Measurements from ENCODE around the gene SLC22A23. TPM values are rescaled to one million over a fixed set of nuclear protein-coding genes. Genes with fewer than 3 reads are reported as not detected.

SLC22A23 gene
- total RNA-seq, 2 experiments from 2014 or later: 1.3 TPM

DNA sequence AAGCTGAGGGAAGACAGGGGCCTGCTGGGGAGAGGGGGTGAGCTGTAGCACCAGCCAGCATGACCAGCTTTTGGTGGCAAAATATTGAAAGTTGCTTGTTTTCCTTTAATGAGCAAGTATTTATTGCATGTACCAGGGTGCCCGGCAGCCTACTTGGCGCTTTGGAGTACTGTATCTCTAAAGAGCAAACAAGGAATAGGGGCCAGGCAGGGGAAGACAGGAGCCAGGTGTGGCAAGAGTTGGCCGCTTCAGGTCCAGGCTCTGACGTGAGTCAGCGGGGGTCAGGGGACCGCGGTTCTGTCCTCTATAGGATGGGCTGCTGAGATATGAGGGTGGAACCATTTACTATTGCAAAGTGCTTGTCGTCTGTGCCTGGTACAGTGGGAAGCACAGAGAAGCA lies 135.0 kb downstream of the SLC22A23 start:
- Mint-ChIP-seq H3K4me1 (peaks cover 19% of the 10 kb centered on the region), H3K36me3 (ENCODE audit: low read depth) (no peaks in the 10 kb centered on the region), H3K27me3 (peaks cover 20% of the 10 kb centered on the region)

DNA sequence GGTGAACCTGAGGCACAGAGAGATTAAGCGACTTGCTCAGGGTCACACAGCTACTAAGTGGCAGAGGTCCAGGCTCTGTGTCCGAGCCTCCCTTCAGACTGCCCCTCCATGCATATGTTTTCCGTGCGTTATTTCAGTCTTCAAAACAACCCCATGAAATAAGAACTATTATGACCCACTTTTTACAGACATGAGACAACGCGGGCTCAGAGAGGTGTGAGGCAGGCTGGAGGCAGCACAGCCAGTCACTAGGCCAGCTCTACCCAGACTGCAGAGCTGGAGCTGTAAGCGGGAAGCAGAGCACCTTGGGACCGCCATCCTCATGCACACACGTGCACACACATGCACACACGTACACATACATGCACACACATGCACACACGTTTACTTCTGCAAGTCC lies 135.8 kb downstream of the SLC22A23 start:
- H3K9me3 Mint-ChIP-seq: no peaks in the 10 kb centered on the region
- CTCF ChIA-PET: interaction anchor here (1.3 kb wide), 1 partner anchor 10 kb away, joined by 4 read pairs; no protein-coding TSS in a partner anchor
- H3K27me3 Mint-ChIP-seq: peaks cover 19% of the 10 kb centered on the region
- no peak overlapping the region for H3K4me3 Mint-ChIP-seq
- H3K27ac Mint-ChIP-seq: no peak overlapping the region
- no peak for DNase-seq
- POLR2A ChIA-PET: no interaction called here
- H3K4me1 Mint-ChIP-seq: peaks cover 19% of the 10 kb centered on the region
- no peaks in the 10 kb centered on the region for H3K36me3 Mint-ChIP-seq (ENCODE audit: low read depth)

More for the DNA sequence above, 135.0 kb downstream of the SLC22A23 start:
- ChIA-PET POLR2A (no interaction called here), CTCF (interaction anchor here (1.3 to 1.8 kb wide), 2 partner anchors 9 to 17 kb away, joined by 4 to 10 read pairs; no protein-coding TSS in a partner anchor)
- DNase-seq: no peak
- Mint-ChIP-seq H3K27ac (no peak overlapping the region), H3K4me3 (no peak overlapping the region), H3K9me3 (no peaks in the 10 kb centered on the region)

DNA sequence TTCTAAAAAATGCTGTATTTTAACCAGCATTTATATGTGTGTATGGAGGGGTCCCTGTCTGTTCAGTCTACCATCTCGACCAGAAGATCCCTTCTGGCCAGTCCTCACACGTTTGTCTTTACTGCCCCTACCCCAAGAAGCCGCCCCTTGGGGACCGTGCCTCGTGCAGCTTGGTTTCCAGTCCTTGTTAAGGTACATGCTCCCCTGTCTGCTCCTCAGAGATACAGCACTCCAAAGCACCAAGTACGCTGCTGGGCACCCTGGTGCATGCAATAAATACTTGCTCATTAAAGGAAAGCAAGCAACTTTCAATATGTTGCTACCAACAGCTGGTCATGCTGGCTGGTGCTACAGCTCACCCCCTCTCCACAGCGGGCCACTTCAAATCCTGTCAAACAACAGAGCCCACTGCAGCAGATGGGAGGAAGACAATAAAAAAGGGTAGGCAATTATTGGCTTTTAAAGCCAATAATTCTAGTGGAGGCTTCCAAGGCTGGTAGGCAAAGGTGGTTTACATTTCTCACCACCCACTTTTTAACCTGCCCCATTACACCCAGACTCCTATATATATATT lies 136.5 kb downstream of the SLC22A23 start:
- Mint-ChIP-seq H3K4me3 (no peak overlapping the region), H3K27me3 (peaks cover 17% of the 10 kb centered on the region), H3K27ac (no peak overlapping the region), H3K4me1 (peaks cover 19% of the 10 kb centered on the region), H3K9me3 (no peaks in the 10 kb centered on the region), H3K36me3 (ENCODE audit: low read depth) (no peaks in the 10 kb centered on the region)
- ChIA-PET CTCF (no interaction called here), POLR2A (no interaction called here)
- DNase-seq: no peak

DNA sequence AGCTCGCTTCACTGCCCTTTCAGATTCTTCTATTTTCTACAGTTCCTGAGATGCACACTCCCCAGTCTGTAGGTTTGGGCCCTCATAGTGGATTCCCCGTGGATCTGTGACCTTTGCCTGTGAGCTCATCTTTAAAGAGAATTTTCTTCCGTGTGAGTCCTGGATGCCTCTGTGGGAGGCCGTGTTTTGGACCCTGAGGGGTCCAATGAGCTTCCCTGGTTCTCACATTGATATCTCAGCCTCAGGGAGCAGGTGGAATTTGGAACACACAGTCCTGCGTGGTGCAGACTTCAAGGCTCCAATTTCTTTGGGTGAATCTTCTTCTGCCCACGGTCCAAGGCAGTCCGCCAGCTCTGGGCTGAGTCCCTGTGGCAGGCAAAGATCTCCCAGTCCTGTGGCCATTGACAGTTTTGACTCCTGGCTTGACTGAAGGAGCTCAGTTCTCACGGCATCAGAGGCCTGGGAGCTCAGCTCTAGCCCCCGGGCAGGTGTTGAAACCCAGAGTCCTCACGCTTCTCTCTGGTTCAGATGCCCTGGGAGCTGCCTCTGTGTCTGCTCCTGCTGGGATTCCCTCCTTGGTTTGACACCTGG lies 137.1 kb downstream of the SLC22A23 start:
- H3K4me3 Mint-ChIP-seq: no peak overlapping the region

DNA sequence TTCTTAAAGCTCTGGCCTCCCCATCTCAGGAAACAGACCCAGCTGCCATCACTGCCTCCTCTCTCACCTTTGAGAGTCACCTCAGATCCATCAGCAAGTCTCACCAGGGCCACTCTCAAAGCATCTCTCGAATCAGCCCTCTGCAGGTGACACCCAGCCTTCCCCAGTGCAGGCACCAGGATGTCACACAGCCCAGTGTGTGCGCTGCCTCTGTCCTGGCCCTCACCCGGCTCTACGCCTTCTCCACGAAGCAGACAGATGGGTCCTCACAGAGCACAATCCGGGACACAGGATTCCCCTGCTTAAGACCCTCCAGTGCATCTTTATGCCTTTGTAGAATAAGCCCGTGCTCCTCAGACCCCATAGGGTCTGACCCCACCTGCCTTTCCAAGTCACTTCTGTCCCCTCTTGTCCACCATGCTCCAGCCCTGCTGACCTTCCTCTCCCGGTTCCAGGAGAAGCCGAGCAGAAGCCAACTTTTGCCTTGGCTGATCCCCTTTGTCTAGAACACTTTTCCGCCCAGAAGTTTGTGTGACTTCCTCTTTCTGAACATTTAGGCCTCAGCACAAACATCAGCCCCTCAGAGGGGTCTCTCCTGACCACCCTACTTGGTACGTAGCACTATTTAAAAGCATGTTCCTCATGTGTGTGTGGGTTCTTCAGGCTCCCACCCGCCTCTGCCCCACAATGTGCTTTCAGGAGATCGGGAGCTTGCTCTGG lies 137.9 kb downstream of the SLC22A23 start:
- POLR2A ChIA-PET: no interaction called here
- H3K27ac Mint-ChIP-seq: no peak overlapping the region
- H3K36me3 Mint-ChIP-seq (ENCODE audit: low read depth): no peaks in the 10 kb centered on the region
- peaks cover 19% of the 10 kb centered on the region for H3K4me1 Mint-ChIP-seq
- no peaks in the 10 kb centered on the region for H3K9me3 Mint-ChIP-seq
- peaks cover 17% of the 10 kb centered on the region for H3K27me3 Mint-ChIP-seq
- CTCF ChIA-PET: no interaction called here
- DNase-seq: no peak
- H3K4me3 Mint-ChIP-seq: no peak overlapping the region

More for the DNA sequence above, 137.1 kb downstream of the SLC22A23 start:
- ChIA-PET CTCF (no interaction called here), POLR2A (no interaction called here)
- Mint-ChIP-seq H3K27me3 (peaks cover 17% of the 10 kb centered on the region), H3K4me1 (peaks cover 19% of the 10 kb centered on the region), H3K9me3 (no peaks in the 10 kb centered on the region), H3K36me3 (ENCODE audit: low read depth) (no peaks in the 10 kb centered on the region), H3K27ac (no peak overlapping the region)
- DNase-seq: no peak

DNA sequence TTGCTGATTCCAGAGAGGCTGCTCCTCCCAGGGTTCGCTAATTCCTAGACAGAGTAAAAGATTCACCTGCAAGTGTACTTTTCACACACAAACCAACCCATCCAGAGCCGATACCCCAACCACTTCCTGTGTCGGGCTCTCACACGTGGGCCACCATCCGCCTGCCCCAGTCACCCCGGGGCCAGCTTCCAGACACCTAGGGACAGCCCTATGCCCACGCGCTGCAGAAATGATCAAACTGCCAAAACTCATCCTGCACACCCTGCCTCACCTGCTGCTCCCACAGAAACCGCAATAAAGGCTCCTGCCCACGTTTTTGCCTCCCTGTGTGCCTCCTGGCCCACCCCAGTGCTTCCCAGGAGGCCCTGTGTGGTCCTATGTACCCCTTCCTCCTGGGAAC lies 138.6 kb downstream of the SLC22A23 start:
- peak; percentile 46 for DNase-seq
- Mint-ChIP-seq H3K4me1 (peaks cover 19% of the 10 kb centered on the region), H3K4me3 (no peak overlapping the region), H3K9me3 (no peaks in the 10 kb centered on the region), H3K27ac (no peak overlapping the region), H3K27me3 (peaks cover 17% of the 10 kb centered on the region), H3K36me3 (ENCODE audit: low read depth) (no peaks in the 10 kb centered on the region)
- CTCF ChIA-PET: no interaction called here
- POLR2A ChIA-PET: no interaction called here

DNA sequence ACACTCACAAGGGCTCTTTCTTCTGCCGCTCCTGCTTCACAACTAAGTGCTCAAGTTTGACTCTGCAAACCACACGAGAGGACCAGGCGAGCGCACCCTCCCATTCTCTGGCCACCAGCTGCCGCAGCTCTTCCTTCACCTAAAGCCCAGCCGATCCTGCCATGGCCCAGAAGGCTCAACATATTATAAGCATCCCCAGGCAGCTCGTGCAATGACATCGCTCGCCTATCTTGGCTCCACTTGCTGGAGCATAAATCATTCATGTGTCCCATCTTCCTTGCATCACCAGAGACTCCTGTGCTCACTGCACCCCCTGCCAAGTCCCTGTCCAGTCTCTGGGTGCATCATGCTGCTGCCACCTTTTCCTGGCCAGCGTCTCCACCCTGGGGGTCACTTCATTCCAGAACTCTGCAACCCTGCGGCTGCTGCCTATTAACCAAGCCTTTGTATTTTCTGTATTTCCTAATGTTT lies 139.1 kb downstream of the SLC22A23 start:
- no peak overlapping the region for H3K4me3 Mint-ChIP-seq
- ChIA-PET POLR2A (no interaction called here), CTCF (no interaction called here)
- no peaks in the 10 kb centered on the region for H3K9me3 Mint-ChIP-seq
- no peak overlapping the region for H3K27ac Mint-ChIP-seq
- H3K36me3 Mint-ChIP-seq (ENCODE audit: low read depth): no peaks in the 10 kb centered on the region
- H3K27me3 Mint-ChIP-seq: peaks cover 17% of the 10 kb centered on the region
- DNase-seq: no peak
- peaks cover 19% of the 10 kb centered on the region for H3K4me1 Mint-ChIP-seq

DNA sequence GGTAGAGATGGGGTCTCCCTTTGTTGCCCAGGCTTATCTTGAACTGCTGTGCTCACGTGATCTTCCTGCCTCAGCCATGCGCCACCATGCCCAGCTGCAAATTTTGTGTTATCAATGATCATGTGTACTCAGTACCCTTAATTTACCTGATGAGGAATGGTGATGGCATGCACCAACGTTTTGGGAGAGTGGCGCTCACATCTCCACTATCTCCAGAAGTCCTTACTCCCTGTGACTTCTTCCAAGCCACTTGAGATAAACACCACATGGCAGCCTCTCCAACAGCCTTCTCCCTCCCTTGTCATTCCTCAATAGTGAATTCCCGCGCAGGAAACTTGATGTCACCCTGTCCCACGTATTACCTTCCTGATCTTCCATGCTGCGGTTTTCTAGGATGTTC lies 140.0 kb downstream of the SLC22A23 start:
- Mint-ChIP-seq H3K9me3 (no peaks in the 10 kb centered on the region), H3K36me3 (ENCODE audit: low read depth) (no peaks in the 10 kb centered on the region), H3K27ac (no peak overlapping the region), H3K4me3 (no peak overlapping the region), H3K4me1 (peaks cover 19% of the 10 kb centered on the region), H3K27me3 (peaks cover 17% of the 10 kb centered on the region)
- DNase-seq: no peak
- ChIA-PET POLR2A (no interaction called here), CTCF (no interaction called here)

DNA sequence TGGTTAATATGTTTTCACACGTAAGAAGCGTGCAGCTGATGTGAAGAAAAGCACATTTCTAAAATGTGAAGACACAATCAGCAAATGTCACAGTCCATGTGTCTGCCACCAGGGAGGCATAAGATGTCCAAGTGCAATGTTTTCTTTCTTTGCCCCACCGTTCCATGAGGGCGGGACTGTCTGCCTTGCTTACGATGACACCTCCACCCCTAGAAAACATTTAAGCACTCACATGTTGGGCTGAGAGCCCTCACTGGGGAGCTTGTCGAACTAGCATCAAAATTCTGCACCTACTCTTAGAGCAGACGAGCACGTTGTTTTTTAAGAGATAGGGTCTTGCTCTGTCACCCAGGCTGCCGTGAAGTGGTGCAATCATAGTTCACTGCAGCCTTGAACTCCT lies 140.5 kb downstream of the SLC22A23 start:
- POLR2A ChIA-PET: no interaction called here
- Mint-ChIP-seq H3K27ac (no peak overlapping the region), H3K4me1 (peaks cover 19% of the 10 kb centered on the region), H3K36me3 (ENCODE audit: low read depth) (no peaks in the 10 kb centered on the region), H3K4me3 (no peak overlapping the region), H3K27me3 (peaks cover 17% of the 10 kb centered on the region), H3K9me3 (no peaks in the 10 kb centered on the region)
- no peak for DNase-seq
- CTCF ChIA-PET: no interaction called here

DNA sequence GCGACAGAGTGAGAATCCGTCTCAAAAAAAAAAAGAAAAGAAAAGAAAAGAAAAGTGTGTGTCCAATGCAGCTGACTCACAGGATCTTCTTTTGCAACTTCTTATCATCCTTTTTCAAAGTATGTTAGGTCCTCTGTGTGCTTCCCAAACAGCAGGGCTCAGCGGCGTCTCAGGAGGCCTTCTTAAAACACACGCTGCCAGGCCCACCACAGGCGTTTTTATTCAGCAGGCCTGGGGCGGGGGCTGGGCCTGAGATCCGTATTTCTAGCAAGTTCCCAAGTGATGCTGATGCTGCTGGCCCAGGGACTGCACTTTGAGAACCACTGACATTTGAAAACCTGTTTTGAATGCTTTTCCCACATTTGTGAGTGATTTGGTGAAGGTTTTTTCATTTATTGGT lies 141.0 kb downstream of the SLC22A23 start:
- H3K4me3 Mint-ChIP-seq: no peak overlapping the region
- ChIA-PET POLR2A (interaction anchor here (0.7 kb wide), 1 partner anchor 340 kb away, joined by 3 read pairs; no protein-coding TSS in a partner anchor), CTCF (no interaction called here)
- no peak overlapping the region for H3K27ac Mint-ChIP-seq
- DNase-seq: no peak
- H3K9me3 Mint-ChIP-seq: no peaks in the 10 kb centered on the region
- no peaks in the 10 kb centered on the region for H3K36me3 Mint-ChIP-seq (ENCODE audit: low read depth)
- H3K4me1 Mint-ChIP-seq: peaks cover 19% of the 10 kb centered on the region
- peaks cover 17% of the 10 kb centered on the region for H3K27me3 Mint-ChIP-seq

DNA sequence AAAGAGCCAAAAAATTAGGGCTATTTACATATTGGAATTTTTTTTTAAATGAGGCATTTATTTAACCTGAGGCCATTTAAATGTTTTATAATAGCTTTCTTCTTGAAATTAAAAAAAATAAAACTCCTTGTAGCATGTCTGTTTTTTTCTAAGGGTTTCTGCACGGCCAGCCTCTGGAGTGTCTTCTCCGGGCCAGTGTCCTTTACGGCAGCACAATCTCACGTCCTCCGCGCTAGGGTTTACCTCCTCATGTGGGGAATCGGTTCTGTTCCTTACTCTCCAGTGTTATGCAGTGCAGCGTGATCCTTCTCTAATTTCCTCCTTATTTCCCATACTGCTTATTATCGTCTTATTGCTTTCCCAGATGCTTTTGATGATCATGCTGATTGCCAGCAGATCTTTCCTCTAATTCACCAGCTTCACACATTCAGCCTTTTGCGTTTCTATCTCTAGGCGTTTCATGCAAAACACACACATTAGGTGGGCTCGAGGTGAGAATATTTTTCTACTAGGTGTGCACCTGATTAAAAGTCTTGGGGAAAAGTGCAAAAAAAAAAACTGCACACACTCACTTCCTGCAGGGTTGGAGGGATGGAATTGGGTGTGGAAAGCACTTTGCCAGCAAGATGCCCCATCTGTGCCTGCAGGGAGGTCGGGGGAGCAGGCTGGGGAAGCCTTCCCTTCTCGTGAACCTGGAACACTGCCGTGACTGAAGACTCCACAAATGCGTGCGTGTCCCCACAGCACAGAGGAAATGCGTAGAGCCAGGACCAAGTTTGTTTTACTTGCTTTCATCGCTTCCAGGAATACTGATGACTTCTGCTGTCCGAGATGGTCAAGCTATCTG lies 142.0 kb downstream of the SLC22A23 start:
- H3K4me1 Mint-ChIP-seq: peaks cover 19% of the 10 kb centered on the region
- H3K4me3 Mint-ChIP-seq: no peak overlapping the region
- POLR2A ChIA-PET: no interaction called here

DNA sequence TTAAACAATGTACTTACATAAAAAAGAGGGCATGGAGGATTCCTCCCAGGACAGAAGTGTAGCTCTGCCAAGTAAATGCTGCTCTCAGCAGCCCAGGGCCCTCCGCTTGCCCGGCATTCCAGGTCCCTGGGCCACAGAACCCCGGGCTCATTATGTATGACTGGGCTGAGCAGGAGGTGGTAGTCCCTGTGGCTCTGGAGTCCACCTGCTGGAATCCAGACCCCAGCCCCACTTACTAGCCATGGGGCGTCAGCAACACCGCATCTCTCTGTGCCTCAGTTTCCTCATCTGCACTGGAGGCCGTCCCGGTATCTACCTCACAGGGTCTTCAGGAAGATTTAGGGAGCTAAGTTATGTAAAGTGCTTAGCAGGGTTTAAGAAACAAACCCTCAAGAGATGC lies 142.7 kb downstream of the SLC22A23 start:
- Mint-ChIP-seq H3K4me3 (no peak overlapping the region), H3K4me1 (peaks cover 18% of the 10 kb centered on the region), H3K9me3 (no peaks in the 10 kb centered on the region), H3K27ac (no peak overlapping the region), H3K36me3 (ENCODE audit: low read depth) (no peaks in the 10 kb centered on the region), H3K27me3 (peaks cover 15% of the 10 kb centered on the region)
- ChIA-PET CTCF (no interaction called here), POLR2A (interaction anchor here (0.5 kb wide), 1 partner anchor 524 kb away, joined by 6 read pairs; no protein-coding TSS in a partner anchor)
- DNase-seq: no peak

More for the DNA sequence above, 142.0 kb downstream of the SLC22A23 start:
- Mint-ChIP-seq H3K9me3 (no peaks in the 10 kb centered on the region), H3K27me3 (peaks cover 17% of the 10 kb centered on the region), H3K27ac (no peak overlapping the region), H3K36me3 (ENCODE audit: low read depth) (no peaks in the 10 kb centered on the region)
- CTCF ChIA-PET: no interaction called here
- no peak for DNase-seq

Measured in activated CD4-positive, alpha-beta T cell treated with anti-CD3 and anti-CD28 coated beads, Interleukin-2, amount 10 ng/mL, durations not matched to agents 7 days and 5 days (primary cell).